A673 (cell line): ENCODE data around the gene EHD4.

ENCODE experiments used
- EZH2 ChIP-seq: fragments of 200-600 bp; sonication (generic); IDR thresholded peaks from 2 replicates; pipeline ENCODE4 v1.6.1; 2017; ENCODE audit warnings: borderline replicate concordance, low read depth, mild to moderate bottlenecking, mixed read lengths, antibody characterized with exemption, low read length; ENCODE audit not compliant: poor library complexity, severe bottlenecking
- TF ChIP-seq, protein P1 (sequence below): fragments of 300-800, 200-600 bp; sonication (generic); conservative IDR thresholded peaks from 2 replicates; pipeline ENCODE4 v1.5.1; 2017; ENCODE audit warnings: low read depth, mild to moderate bottlenecking, antibody characterized with exemption, low read length, moderate library complexity, mixed read lengths

- TF ChIP-seq, protein P1, sequence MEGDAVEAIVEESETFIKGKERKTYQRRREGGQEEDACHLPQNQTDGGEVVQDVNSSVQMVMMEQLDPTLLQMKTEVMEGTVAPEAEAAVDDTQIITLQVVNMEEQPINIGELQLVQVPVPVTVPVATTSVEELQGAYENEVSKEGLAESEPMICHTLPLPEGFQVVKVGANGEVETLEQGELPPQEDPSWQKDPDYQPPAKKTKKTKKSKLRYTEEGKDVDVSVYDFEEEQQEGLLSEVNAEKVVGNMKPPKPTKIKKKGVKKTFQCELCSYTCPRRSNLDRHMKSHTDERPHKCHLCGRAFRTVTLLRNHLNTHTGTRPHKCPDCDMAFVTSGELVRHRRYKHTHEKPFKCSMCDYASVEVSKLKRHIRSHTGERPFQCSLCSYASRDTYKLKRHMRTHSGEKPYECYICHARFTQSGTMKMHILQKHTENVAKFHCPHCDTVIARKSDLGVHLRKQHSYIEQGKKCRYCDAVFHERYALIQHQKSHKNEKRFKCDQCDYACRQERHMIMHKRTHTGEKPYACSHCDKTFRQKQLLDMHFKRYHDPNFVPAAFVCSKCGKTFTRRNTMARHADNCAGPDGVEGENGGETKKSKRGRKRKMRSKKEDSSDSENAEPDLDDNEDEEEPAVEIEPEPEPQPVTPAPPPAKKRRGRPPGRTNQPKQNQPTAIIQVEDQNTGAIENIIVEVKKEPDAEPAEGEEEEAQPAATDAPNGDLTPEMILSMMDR, result no peak
- TF ChIP-seq EZH2, result no peak
Measured at GRCh38 chr15:41890050-41890690, 82.2 kb downstream of the EHD4 start.
